ENCODE data around the gene LNPEP. TPM values are rescaled to one million over a fixed set of nuclear protein-coding genes. Genes with fewer than 3 reads are reported as not detected.

LNPEP gene
- total and polyA plus RNA-seq, 10 of the 15 experiments (the other 5 are each of a cell fraction or from before 2014, with no cell fraction given): 5.6 to 54.9 (median 25.0) TPM

DNA sequence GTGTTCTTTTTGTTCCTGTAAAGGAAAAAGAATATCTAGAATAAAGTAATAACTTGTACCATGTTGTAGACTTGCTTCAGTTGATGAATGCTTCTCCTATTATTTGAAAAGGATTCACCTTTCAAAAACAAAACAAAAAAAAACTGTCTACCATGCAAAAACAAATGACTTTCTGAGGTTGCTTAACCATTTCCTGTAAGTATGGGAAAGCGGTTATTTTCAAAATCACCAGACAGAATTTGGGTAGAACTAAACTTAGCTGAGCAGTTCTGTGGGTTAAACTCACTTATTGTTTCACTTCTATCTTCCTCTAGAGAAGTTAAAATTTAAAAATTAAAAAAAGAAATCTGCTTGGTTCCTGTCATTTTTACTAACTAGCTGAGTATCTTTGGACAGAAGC lies 25.2 kb downstream of the LNPEP start (continued):
- TF ChIP-seq STAT3 (IDR thresholded peaks at IDR 0.05; ENCODE audit: low read depth, low read length) (no peak), NFXL1 (IDR thresholded peaks at IDR 0.05; ENCODE audit: borderline replicate concordance) (no peak), HDAC6 (IDR thresholded peaks at IDR 0.05; ENCODE audit: unreplicated experiment) (no peak), RCOR1 (conservative IDR thresholded peaks at IDR 0.05; ENCODE audit: low read depth, low read length) (no peak), ZZZ3 (IDR thresholded peaks at IDR 0.05; ENCODE audit: control insufficient read depth, insufficient read length, low read depth) (no peak), NFYB (IDR thresholded peaks at IDR 0.05; ENCODE audit: insufficient read depth, low read depth, low read length) (no peak), FOXM1 (IDR thresholded peaks at IDR 0.05; ENCODE audit: low read depth, low read length) (peak; percentile 88), BMI1 (IDR thresholded peaks at IDR 0.05; ENCODE audit: borderline replicate concordance) (no peak; the same call in 1 of the 2 replicates), HDGF (IDR thresholded peaks at IDR 0.05) (no peak), TCF3 (IDR thresholded peaks at IDR 0.05; ENCODE audit: borderline replicate concordance, insufficient read depth, low read depth, low read length) (no peak), CBX5 (IDR thresholded peaks at IDR 0.05; ENCODE audit: low read depth) (no peak), RBBP5 (conservative IDR thresholded peaks at IDR 0.05) (no peak), KAT2A (conservative IDR thresholded peaks at IDR 0.05; ENCODE audit: control insufficient read depth, low read depth, low read length) (no peak), POU2F2 (IDR thresholded peaks at IDR 0.05; ENCODE audit: borderline replicate concordance, low read depth, low read length) (0 out of 3 replicates have a peak, but pooled peaks have one; percentile 62), SPI1 (IDR thresholded peaks at IDR 0.05; ENCODE audit: borderline replicate concordance, insufficient read depth, low read depth, low read length) (no peak; the same call in 1 of the 2 replicates), FOXK2 (IDR thresholded peaks at IDR 0.05) (no peak), POLR2AphosphoS2 (IDR thresholded peaks at IDR 0.05; ENCODE audit: low read depth, low read length) (no peak), EGR1 (IDR thresholded peaks at IDR 0.05; ENCODE audit: borderline replicate concordance in 1 of 2, low read depth in 2 of 2, low read length in 2 of 2) (no peak)
- TF ChIP-seq, protein P1, sequence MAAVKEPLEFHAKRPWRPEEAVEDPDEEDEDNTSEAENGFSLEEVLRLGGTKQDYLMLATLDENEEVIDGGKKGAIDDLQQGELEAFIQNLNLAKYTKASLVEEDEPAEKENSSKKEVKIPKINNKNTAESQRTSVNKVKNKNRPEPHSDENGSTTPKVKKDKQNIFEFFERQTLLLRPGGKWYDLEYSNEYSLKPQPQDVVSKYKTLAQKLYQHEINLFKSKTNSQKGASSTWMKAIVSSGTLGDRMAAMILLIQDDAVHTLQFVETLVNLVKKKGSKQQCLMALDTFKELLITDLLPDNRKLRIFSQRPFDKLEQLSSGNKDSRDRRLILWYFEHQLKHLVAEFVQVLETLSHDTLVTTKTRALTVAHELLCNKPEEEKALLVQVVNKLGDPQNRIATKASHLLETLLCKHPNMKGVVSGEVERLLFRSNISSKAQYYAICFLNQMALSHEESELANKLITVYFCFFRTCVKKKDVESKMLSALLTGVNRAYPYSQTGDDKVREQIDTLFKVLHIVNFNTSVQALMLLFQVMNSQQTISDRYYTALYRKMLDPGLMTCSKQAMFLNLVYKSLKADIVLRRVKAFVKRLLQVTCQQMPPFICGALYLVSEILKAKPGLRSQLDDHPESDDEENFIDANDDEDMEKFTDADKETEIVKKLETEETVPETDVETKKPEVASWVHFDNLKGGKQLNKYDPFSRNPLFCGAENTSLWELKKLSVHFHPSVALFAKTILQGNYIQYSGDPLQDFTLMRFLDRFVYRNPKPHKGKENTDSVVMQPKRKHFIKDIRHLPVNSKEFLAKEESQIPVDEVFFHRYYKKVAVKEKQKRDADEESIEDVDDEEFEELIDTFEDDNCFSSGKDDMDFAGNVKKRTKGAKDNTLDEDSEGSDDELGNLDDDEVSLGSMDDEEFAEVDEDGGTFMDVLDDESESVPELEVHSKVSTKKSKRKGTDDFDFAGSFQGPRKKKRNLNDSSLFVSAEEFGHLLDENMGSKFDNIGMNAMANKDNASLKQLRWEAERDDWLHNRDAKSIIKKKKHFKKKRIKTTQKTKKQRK (IDR thresholded peaks at IDR 0.05; ENCODE audit: low read depth, low read length): no peak
- TF ChIP-seq, protein P2, sequence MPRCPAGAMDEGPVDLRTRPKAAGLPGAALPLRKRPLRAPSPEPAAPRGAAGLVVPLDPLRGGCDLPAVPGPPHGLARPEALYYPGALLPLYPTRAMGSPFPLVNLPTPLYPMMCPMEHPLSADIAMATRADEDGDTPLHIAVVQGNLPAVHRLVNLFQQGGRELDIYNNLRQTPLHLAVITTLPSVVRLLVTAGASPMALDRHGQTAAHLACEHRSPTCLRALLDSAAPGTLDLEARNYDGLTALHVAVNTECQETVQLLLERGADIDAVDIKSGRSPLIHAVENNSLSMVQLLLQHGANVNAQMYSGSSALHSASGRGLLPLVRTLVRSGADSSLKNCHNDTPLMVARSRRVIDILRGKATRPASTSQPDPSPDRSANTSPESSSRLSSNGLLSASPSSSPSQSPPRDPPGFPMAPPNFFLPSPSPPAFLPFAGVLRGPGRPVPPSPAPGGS (IDR thresholded peaks at IDR 0.05; ENCODE audit: borderline replicate concordance, insufficient read depth, low read depth, low read length, poor library complexity, severe bottlenecking): peak; percentile 43
- TF ChIP-seq, protein P3, sequence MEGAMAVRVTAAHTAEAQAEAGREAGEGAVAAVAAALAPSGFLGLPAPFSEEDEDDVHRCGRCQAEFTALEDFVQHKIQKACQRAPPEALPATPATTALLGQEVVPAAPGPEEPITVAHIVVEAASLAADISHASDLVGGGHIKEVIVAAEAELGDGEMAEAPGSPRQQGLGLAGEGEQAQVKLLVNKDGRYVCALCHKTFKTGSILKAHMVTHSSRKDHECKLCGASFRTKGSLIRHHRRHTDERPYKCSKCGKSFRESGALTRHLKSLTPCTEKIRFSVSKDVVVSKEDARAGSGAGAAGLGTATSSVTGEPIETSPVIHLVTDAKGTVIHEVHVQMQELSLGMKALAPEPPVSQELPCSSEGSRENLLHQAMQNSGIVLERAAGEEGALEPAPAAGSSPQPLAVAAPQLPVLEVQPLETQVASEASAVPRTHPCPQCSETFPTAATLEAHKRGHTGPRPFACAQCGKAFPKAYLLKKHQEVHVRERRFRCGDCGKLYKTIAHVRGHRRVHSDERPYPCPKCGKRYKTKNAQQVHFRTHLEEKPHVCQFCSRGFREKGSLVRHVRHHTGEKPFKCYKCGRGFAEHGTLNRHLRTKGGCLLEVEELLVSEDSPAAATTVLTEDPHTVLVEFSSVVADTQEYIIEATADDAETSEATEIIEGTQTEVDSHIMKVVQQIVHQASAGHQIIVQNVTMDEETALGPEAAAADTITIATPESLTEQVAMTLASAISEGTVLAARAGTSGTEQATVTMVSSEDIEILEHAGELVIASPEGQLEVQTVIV (IDR thresholded peaks at IDR 0.05; ENCODE audit: borderline replicate concordance, partially characterized antibody): no peak

All from GM12878 (cell line).